Measurements from ENCODE around the gene XIRP1.

DNA sequence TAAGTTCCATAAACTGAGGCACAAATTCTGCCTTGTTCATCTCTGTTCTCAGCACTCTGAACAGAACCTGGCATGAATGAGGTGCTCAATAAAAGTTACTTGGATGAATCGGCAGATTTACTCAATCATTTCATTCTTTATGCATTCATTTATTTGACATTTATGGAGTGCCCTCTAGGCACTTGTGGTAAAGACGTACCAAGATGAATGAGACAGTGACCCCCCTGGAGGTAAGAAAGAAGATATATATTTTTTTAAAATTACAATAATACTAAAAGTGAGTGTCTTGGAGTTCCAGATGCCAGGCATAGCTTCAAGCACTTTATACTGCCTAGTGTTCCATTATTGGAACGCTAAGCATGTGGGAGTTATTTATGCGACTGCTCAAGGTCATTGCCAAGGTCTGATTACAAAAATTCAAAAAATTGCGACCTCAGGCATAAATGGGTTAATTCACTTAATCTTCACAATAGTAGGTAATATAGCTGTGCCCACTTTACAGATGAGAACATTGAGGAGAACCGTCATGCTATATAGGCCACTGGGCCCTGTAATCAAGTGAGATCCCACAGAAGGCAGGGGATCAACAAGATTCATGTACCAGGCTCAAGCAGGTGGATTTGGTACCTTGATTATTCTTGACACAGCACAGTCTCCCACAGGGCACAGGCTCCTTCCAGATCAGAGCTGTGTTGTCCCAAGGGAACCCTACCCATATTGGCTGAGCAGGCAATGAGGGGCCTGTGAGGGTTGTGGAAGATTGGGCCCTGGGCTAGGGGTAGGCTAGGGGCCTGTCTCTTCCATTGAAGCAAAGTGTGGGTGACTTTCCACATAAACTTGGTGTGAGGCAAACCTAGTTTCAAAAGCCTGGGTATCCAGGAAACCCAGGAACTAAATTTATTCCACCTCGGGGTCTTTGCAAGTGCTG lies 10.7 kb downstream of the XIRP1 start:
- TF ChIP-seq, protein P1, sequence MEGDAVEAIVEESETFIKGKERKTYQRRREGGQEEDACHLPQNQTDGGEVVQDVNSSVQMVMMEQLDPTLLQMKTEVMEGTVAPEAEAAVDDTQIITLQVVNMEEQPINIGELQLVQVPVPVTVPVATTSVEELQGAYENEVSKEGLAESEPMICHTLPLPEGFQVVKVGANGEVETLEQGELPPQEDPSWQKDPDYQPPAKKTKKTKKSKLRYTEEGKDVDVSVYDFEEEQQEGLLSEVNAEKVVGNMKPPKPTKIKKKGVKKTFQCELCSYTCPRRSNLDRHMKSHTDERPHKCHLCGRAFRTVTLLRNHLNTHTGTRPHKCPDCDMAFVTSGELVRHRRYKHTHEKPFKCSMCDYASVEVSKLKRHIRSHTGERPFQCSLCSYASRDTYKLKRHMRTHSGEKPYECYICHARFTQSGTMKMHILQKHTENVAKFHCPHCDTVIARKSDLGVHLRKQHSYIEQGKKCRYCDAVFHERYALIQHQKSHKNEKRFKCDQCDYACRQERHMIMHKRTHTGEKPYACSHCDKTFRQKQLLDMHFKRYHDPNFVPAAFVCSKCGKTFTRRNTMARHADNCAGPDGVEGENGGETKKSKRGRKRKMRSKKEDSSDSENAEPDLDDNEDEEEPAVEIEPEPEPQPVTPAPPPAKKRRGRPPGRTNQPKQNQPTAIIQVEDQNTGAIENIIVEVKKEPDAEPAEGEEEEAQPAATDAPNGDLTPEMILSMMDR (IDR thresholded peaks at IDR 0.05) = no peak
- no peak for TF ChIP-seq EZH2 (IDR thresholded peaks at IDR 0.05; ENCODE audit: borderline replicate concordance, insufficient read depth, low read depth, low read length, poor library complexity, severe bottlenecking)
